ENCODE results near the gene ATMIN.
A peak's percentile ranks its signal among the peaks of the same experiment; 100 is the strongest.

The ATMIN gene

DNA sequence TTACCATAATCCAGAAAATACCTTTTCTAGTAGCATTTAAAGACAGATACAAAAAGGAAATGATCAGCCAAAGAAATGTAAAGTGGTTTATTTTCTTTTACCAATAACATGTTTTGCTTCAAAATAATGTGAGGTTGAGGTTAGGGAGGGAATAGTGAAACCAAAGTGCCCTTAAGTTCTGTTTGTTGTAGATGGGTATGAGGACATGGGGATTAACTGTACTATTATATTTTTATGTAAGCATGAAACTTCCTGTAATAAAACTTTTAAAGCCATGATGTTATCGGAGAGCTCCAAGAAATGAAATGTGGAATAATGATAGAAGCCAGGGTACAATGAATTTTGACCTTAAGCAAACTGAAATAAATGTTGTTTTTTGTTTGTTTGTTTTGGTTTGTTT is 31.5 kb downstream of the ATMIN start:
- no peak for DNase-seq (ENCODE audit: low spot score)

DNA sequence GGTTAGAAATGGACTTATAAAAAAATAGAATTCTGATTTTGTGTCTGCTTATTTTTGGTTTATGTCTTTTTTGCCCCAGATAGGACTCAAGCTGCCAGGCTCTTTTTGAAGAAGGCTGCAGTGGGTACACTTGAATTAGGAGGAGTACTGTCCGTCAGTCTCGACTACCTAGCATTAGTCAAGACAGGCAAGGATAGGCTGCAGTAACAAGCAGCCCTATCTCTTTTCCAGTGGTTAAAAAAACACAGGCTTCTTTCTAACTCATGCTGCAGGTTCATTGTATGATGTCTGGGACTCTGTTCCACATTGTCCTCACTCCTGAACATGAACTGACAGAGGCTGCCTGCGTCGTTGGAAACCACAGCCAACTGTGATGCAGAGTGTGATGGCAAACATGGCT is 33.4 kb downstream of the ATMIN start:
- no peak for DNase-seq (ENCODE audit: low spot score)

DNA sequence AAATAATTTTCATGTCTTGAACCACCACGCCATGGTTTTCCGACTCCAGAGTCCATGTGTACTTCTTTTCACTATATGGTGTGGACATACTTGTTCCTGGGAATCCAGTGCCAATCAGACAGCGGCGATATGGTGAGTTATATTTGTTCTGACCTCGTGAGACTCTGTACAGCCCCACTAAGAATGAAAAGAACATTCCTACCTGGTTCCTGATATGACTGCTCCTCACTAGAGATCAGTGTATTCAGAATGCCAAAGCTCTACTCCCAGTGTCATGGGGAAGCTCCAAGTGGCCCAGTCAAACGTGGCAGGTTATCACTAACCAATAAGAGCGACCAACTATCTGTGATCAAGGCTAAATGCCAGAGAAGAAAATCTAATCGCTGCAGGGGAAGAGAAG is 35.3 kb downstream of the ATMIN start:
- no peak for DNase-seq (ENCODE audit: low spot score)

GRCh38 chr16:81071805-81072204 is 36.2 kb downstream of the ATMIN start:
- no peak for DNase-seq (ENCODE audit: low spot score)

- no peak for DNase-seq (ENCODE audit: low spot score)
These were observed 38.1 kb downstream of the ATMIN start for GRCh38 chr16:81073560-81074330.

DNA sequence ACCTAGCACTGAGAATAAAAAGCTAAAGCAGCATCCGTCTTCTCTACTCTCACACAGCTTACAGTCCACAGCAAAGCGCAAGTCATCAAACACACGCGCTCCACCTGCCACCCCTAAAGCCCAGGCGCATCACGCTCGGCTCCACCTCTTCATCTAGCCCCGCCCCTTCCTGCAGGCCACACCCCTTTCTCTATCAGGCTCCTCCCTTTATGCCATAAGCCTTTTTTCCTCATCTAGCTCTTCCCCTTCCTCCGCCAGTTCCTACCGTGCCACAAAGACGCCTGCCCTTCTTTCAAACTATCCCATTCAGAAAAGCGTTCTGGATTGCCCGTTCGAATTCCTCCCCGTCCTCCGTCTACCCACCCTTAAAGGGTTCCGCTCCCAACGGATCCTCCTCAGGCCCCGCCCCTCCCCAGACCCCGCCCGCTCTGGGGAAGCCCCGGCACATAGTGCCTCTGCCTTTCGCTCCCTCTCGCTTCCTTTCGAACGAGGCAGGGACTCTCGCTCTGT is 41.0 kb downstream of the ATMIN start:
- peak; percentile 90 for DNase-seq (ENCODE audit: low spot score)

- DNase-seq (ENCODE audit: low spot score) = peak; percentile 95
These were observed 41.7 kb downstream of the ATMIN start, which contains the start of gene C16orf46 for GRCh38 chr16:81077076-81077940. Gene C16orf46 (minus strand): TSS chr16:81077238. CDS start chr16:81063955, 13,283 bp downstream.

DNA sequence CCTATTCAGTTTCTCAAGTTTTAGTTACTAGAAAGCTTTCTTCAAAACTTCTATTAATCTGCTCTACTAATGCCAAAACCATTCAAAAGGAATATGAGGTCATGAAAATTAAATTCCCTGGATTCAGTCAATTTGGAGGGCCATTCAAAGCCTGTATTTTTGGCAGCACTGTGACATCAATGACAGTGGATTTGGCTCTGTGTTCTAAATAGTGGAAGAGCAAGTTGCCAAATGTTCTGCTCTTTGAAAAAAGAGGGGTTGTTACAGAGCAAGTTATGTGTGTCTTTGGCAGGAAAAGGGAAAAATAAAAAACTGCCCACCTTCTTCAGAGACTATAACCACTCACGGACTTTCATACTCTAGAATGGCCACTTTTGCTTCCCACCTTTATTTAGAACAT is 44.6 kb downstream of the ATMIN start:
- DNase-seq (ENCODE audit: low spot score) = no peak

DNA sequence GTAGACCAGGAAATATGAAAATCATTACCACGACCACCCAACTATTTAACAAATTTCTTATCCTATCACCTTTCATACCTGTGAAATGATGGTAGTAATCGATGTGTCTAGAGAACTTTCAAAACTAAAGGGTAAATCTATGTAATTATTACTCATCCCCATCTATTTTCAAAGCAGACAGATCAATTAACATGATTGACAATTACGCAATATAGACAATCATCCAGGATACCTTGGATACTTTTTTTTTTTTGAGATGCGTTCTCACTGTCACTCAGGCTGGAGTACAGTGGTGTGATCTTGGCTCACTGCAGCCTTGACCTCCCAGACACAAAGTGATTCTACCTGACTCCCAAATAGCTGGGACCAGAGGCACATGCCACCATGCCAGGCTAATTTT is 45.4 kb downstream of the ATMIN start:
- DNase-seq (ENCODE audit: low spot score) = no peak

DNA sequence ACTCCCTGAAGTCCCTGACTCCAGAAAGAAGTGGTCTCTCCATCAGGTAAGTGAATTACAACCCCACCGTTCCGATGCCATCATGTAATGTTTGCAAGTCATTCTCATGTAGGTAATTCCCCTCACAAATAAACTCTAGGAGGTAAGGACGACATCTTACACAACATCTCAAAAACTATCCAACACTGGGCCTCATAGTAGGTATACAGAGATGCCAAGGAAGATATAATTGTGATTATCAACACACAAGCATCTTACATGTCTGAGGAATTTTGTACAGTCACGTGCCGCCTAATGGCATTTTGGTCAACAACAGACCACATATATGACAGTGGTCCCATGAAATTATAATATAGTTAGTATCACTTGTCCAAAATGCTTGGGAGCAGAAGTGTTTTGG is 53.2 kb downstream of the ATMIN start:
- DNase-seq (ENCODE audit: low spot score) = no peak

- DNase-seq (ENCODE audit: low spot score) = no peak
These were observed 59.2 kb downstream of the ATMIN start for GRCh38 chr16:81094771-81095251.

DNA sequence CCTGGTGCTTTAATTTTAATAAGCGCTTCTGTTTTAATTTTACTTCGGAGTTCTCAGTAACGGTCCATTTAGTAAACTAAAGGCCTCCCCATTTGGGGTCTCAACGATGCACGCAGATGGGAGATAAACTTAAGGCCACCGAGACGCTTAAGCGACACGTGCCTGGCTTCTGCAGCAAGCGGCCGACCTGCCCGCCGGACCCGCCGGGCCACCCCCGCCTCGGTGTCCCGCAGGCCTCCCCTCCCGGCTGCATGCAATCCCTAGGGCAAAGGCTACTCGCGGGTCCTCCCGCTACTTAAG is 60.0 kb downstream of the ATMIN start:
- DNase-seq (ENCODE audit: low spot score) = no peak

DNA sequence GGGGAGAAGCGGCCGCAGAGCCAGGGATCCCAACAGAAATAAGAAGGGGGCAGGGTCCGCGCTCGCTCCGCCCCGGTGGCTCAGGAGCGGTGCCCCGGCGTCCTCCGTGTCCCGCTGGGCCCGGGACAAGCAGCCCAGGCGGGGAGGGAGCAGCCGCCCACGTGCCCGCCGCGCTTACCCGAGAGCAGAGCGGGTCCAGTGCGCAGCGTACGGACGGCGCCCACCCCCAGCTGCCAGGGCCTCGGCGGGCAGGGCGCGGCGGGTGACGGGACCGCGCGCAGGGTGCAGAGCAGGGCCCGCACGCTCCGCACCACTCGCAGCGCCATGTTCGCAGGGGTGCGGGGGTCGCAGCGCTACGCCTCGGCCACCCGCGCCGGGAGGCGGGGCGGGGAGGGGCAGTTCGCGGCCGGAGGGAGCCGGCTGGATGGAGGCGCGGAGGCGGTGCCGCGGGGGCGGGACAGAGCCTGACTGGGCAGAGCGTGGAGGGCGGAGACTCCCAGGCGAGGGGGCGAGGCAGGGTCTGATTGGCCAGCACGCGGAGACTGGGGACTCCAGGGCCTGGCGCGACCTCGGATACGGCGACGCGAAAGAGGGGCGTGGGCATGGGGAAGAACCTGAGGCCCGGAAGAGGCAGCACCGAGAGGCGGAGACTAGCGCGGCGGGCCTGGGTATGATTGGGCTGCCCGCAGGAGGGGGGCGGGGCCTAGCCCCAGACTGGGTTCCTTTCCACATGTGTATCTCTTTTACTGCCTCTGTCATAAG is 60.5 kb downstream of the ATMIN start, which contains the start of gene GCSH:
TSS of gene GCSH (minus strand) at position 443 of the 762 bp plus-strand sequence. CDS start at position 326, 117 bp downstream.
- peak; percentile 99 for DNase-seq (ENCODE audit: low spot score)

- DNase-seq (ENCODE audit: low spot score) = no peak
These were observed 61.1 kb downstream of the ATMIN start for GRCh38 chr16:81096715-81097208.

Data from CD4-positive, alpha-beta T cell treated with Interleukin-6 at 100 ng/mL for 8 hours (primary cell).